Loucy (cell line): ENCODE data around the gene AP1M1.

Experiments
- H2AFZ ChIP-seq: fragments of 200-600 bp; sonication (generic); 2 replicates; pipeline ENCODE4 v1.6.0; 2016; ENCODE audit warnings: antibody characterized with exemption, mild to moderate bottlenecking, low read length, moderate library complexity
- H3F3A ChIP-seq: fragments of 200-600 bp; 2 replicates; pipeline ENCODE4 v1.6.0; 2016; ENCODE audit warnings: antibody characterized with exemption, low read depth, mild to moderate bottlenecking
- H3K27me3 ChIP-seq: fragments of 200-600 bp; sonication (generic); 2 replicates; pipeline ENCODE4 v1.6.1; 2014; ENCODE audit warnings: low read length, mild to moderate bottlenecking; ENCODE audit not compliant: insufficient read depth, poor library complexity, severe bottlenecking
- H3K36me3 ChIP-seq: fragments of 200-600 bp; sonication (generic); 2 replicates; pipeline ENCODE4 v1.6.1; 2016; ENCODE audit warnings: low read length; ENCODE audit not compliant: insufficient read depth
- H3K4me1 ChIP-seq: fragments of 200-600 bp; sonication (generic); 2 replicates; pipeline ENCODE4 v1.5.1; 2014; ENCODE audit warnings: low read length, mild to moderate bottlenecking; ENCODE audit not compliant: insufficient read depth, poor library complexity, severe bottlenecking
- H3K4me2 ChIP-seq: fragments of 200-600 bp; sonication (generic); 2 replicates; pipeline ENCODE4 v1.6.0; 2014; ENCODE audit warnings: antibody characterized with exemption, low read length, low read depth, mild to moderate bottlenecking; ENCODE audit not compliant: poor library complexity, severe bottlenecking
- H3K4me3 ChIP-seq: fragments of 200-600 bp; sonication (generic); 2 replicates; pipeline ENCODE4 v1.5.1; 2014; ENCODE audit warnings: low read length, mild to moderate bottlenecking, mixed read lengths; ENCODE audit not compliant: poor library complexity, severe bottlenecking
- H3K79me2 ChIP-seq: fragments of 200-600 bp; sonication (generic); 2 replicates; pipeline ENCODE4 v1.6.1; 2014; ENCODE audit warnings: low read length; ENCODE audit not compliant: insufficient read depth
- H3K9ac ChIP-seq: fragments of 200-600 bp; sonication (generic); 2 replicates; pipeline ENCODE4 v1.6.0; 2014; ENCODE audit warnings: mild to moderate bottlenecking, low read depth, low read length, moderate library complexity; ENCODE audit not compliant: poor library complexity, severe bottlenecking
- H3K9me2 ChIP-seq: fragments of 200-600 bp; sonication (generic); replicated peaks from 2 replicates; pipeline ENCODE4 v1.6.1; 2016; ENCODE audit warnings: low read depth, low read length, mixed read lengths
- H3K9me3 ChIP-seq: fragments of 200-600 bp; sonication (generic); 2 replicates; pipeline ENCODE4 v1.6.1; 2014; ENCODE audit warnings: mild to moderate bottlenecking, antibody characterized with exemption, low read length, low read depth; ENCODE audit not compliant: insufficient read depth
- H4K20me1 ChIP-seq: fragments of 200-600 bp; sonication (generic); 2 replicates; pipeline ENCODE4 v1.6.0; 2014; ENCODE audit warnings: antibody characterized with exemption, low read length, mild to moderate bottlenecking; ENCODE audit not compliant: insufficient read depth, poor library complexity, severe bottlenecking
- EZH2phosphoT487 ChIP-seq: fragments of 200-600 bp; IDR thresholded peaks from 2 replicates; pipeline ENCODE4 v1.6.1; 2018; ENCODE audit warnings: antibody characterized with exemption, mild to moderate bottlenecking, moderate library complexity, borderline replicate concordance
- TF ChIP-seq, protein P1 (sequence below): fragments of 200-600 bp; sonication (generic); conservative IDR thresholded peaks from 2 replicates; pipeline ENCODE4 v1.5.1; 2014; ENCODE audit warnings: mild to moderate bottlenecking, antibody characterized with exemption, low read length

Gene AP1M1

DNA sequence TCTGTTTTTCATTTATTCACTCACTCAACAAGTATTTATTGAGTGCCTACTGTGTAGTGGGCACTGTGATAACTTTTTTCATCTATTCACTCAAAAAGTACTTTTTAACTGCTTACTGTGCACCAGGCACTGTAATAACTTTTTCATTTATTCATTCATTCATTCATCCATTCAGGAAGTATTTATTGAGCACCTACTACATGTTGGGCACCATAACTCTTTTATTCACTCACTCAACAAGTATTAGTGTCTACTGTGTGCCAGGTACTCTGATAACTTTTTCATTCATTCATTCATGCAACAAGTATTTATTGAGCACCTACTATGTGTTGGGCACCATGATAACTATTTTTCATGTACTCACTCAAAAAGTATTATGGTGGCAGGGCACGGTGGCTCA, 31.3 kb upstream of the AP1M1 start:
- Histone ChIP-seq H3K9ac (no peak overlapping the region), H3K9me3 (peaks cover 4% of the 10 kb centered on the region; the same call in 1 of the 2 replicates), H3K79me2 (no peaks in the 10 kb centered on the region), H3K4me3 (no peak overlapping the region), H3K4me2 (no peak overlapping the region), H3F3A (no peaks in the 10 kb centered on the region; the same call in 1 of the 2 replicates), H3K9me2 (no peaks in the 10 kb centered on the region), H4K20me1 (no peaks in the 10 kb centered on the region), H3K27me3 (no peaks in the 10 kb centered on the region), H3K4me1 (peaks cover 22% of the 10 kb centered on the region), H3K36me3 (no peaks in the 10 kb centered on the region), H2AFZ (no peak overlapping the region)
- no peak for TF ChIP-seq EZH2phosphoT487
- TF ChIP-seq, protein P1, sequence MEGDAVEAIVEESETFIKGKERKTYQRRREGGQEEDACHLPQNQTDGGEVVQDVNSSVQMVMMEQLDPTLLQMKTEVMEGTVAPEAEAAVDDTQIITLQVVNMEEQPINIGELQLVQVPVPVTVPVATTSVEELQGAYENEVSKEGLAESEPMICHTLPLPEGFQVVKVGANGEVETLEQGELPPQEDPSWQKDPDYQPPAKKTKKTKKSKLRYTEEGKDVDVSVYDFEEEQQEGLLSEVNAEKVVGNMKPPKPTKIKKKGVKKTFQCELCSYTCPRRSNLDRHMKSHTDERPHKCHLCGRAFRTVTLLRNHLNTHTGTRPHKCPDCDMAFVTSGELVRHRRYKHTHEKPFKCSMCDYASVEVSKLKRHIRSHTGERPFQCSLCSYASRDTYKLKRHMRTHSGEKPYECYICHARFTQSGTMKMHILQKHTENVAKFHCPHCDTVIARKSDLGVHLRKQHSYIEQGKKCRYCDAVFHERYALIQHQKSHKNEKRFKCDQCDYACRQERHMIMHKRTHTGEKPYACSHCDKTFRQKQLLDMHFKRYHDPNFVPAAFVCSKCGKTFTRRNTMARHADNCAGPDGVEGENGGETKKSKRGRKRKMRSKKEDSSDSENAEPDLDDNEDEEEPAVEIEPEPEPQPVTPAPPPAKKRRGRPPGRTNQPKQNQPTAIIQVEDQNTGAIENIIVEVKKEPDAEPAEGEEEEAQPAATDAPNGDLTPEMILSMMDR, result no peak

DNA sequence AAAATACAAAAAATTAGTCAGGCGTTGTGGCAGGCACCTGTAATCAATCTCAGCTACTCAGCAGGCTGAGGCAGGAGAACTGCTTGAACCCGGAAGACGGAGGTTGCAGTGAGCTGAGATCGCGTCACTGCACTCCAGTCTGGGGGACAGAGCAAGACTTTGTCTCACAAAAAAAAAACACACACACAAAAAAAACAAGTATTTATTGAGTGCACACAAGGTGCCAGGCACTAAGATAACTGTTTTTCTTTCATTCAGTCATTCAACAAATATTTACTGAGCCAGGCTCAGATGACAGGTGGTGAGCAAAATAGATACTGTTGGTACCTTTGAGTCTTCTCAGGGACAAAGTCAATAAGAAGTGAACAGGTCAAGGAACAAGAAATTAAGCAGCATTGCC, 30.7 kb upstream of the AP1M1 start:
- TF ChIP-seq, protein P1, result no peak
- TF ChIP-seq EZH2phosphoT487, result no peak
- no peaks in the 10 kb centered on the region; the same call in 1 of the 2 replicates for H3F3A ChIP-seq
- no peaks in the 10 kb centered on the region for H4K20me1 ChIP-seq
- no peak overlapping the region for H3K4me3 ChIP-seq
- peaks cover 18% of the 10 kb centered on the region for H3K4me1 ChIP-seq
- H3K4me2 ChIP-seq, result no peak overlapping the region
- H3K79me2 ChIP-seq, result no peaks in the 10 kb centered on the region
- no peak overlapping the region for H3K9ac ChIP-seq
- no peaks in the 10 kb centered on the region for H3K36me3 ChIP-seq
- H3K27me3 ChIP-seq, result no peaks in the 10 kb centered on the region
- peaks cover 4% of the 10 kb centered on the region; the same call in 1 of the 2 replicates for H3K9me3 ChIP-seq
- H2AFZ ChIP-seq, result no peak overlapping the region
- H3K9me2 ChIP-seq, result no peaks in the 10 kb centered on the region

DNA sequence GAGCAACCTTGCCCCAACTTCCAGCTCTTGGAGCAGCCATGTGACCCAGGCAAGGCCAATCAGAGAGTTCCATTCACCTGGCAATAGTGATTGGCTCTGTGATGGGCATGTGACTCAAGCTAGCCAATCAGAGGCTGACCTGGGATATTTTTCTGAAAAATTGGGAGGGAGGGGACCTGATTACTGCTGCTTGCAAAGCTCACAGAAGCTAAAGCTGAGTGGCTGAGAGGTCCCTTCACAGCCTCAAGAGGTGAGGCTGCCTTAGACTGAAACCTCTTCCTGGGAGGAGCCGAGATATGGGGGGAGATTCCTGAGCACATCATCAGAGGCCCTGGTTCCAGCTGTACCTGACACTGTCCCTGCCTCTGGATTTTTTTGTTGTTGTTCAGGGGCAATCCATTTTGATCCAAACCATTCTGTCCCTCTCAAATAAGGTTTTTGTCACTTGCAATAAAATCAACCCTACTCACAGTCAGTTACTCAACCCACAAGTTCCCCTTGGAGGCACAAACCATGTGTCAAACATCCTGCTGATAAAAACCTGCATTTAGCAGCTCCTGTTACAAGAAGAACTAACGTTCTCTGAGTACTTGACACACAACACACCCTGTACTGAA, 29.1 kb upstream of the AP1M1 start:
- H4K20me1 ChIP-seq, result no peaks in the 10 kb centered on the region
- H3K4me1 ChIP-seq, result peaks cover 28% of the 10 kb centered on the region
- no peak for TF ChIP-seq EZH2phosphoT487
- TF ChIP-seq, protein P1, result no peak
- H3K4me3 ChIP-seq, result peak overlapping the region; percentile 22
- H3K36me3 ChIP-seq, result no peaks in the 10 kb centered on the region
- H3K27me3 ChIP-seq, result no peaks in the 10 kb centered on the region
- H3K9ac ChIP-seq, result peak overlapping the region; percentile 55
- no peaks in the 10 kb centered on the region for H3K79me2 ChIP-seq
- peak overlapping the region; percentile 59 for H3K4me2 ChIP-seq
- H3K9me2 ChIP-seq, result no peaks in the 10 kb centered on the region
- peaks cover 4% of the 10 kb centered on the region; the same call in 1 of the 2 replicates for H3K9me3 ChIP-seq
- H2AFZ ChIP-seq, result peak overlapping the region; percentile 9; the same call in 1 of the 2 replicates
- H3F3A ChIP-seq, result no peaks in the 10 kb centered on the region; the same call in 1 of the 2 replicates
